Fibroblast of skin of right biceps (primary cell): Measurements from ENCODE around the gene F7.
"Not testable (repeated sequence)": the region's sequence is repeated elsewhere in the genome, so short reads cannot be mapped to it uniquely, and the experiment has no call there.

Experiments used
- DNase-seq: peaks from one replicate; pipeline ENCODE4 v3.0.0-alpha.2; 2013

F7 gene

GRCh38 chr13:113157206-113157928, 51.8 kb downstream of the F7 start:
- no peak for DNase-seq

GRCh38 chr13:113157929-113158747, 52.5 kb downstream of the F7 start, which contains the start of gene PROZ:
Gene PROZ (plus strand): TSS chr13:113158648. CDS start chr13:113158661, 13 bp downstream.
- DNase-seq: no peak

- DNase-seq: no peak
Observed at GRCh38 chr13:113158946-113159345, 53.4 kb downstream of the F7 start.

DNA sequence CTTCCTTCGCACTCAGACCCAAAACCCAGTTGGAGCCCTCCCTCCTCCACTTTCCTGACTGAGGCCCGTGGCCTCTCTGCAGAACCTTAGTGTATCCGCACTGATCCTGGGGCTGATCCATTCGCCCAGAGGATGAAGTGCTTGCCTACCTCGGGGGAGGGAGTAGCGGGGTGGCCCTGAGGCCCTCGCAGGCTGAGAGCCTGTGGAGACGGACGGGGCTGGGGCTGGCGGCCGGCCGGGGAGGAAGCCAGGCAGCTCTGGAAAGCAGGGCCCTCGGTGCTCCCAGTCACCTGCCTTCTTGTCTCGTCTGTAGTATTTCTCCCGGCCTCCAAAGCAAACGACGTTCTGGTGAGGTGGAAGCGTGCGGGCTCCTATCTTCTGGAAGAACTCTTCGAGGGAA, 54.1 kb downstream of the F7 start:
- DNase-seq: no peak

- no peak for DNase-seq
Observed at GRCh38 chr13:113160983-113161382, 55.4 kb downstream of the F7 start.

GRCh38 chr13:113161433-113161832, 55.8 kb downstream of the F7 start:
- no peak for DNase-seq

DNA sequence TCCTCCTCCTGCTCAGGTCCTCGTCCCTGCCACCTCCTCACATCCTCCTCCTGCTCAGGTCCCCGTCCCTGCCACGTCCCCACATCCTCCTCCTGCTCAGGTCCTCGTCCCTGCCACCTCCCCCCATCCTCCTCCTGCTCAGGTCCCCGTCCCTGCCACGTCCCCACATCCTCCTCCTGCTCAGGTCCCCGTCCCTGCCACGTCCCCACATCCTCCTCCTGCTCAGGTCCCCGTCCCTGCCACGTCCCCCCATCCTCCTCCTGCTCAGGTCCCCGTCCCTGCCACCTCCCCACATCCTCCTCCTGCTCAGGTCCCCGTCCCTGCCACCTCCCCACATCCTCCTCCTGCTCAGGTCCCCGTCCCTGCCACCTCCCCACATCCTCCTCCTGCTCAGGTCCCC, 56.4 kb downstream of the F7 start:
- not testable (repeated sequence) for DNase-seq

GRCh38 chr13:113162783-113163685, 57.4 kb downstream of the F7 start:
- no peak for DNase-seq

- no peak for DNase-seq
Observed at GRCh38 chr13:113164492-113164891, 58.9 kb downstream of the F7 start.

DNA sequence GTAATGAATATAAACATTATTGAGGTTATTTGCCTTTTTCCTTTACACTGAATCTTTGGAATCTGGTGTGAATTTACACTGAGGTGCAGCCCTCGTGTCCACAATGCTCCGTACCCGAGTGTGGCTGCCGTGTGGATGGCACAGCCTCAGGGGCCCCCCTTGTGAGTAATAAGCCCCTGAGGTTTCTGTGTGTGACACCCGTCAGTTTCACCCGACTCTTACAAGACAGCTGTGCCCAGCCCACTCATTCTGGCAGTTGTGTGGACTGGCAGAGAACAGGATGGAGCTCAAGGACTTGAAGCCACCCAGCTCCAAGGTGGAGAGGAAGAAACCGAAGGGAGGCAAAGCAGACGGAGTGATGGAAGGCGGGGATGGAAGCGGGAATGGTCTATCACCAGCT, 60.7 kb downstream of the F7 start:
- DNase-seq: no peak

DNA sequence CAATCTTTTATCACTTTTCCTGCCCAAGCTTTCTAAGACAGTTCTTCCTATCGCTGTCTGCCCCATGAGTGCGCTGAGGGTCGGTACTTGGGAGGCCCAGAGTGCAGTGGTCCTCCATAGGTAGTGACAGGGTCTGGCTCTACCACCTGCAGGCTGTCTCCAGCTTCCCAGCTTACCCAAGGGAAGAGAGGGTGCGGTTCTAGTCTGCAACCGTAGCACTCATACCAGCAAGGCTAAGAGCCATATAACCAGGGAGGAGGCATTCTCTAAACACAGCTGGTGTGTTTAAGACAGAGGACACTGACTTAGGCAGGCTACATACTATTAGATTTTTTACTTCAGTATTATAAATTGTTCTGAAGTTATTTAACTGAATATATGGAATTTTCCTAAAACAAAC, 61.1 kb downstream of the F7 start:
- no peak for DNase-seq

DNA sequence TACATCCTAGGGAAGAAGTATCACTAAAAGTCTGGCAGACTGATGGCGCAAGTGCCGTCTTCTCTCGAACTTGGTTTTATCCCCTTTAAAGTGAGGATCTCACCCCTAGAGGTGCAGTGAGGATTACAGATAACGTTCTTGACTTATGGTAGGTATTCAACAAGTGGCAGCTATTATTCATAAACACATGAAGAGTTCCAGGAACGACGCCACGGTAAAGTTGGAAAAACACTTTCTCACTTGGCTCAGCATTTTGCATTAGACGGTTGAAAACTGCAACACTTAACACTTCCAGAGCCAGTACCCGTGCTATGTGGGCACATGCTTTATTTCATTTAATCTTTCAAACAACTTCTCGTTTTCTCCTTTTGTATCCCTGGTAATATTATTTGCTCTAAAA, 61.6 kb downstream of the F7 start:
- DNase-seq: no peak

GRCh38 chr13:113167575-113167974, 62.0 kb downstream of the F7 start:
- no peak for DNase-seq

DNA sequence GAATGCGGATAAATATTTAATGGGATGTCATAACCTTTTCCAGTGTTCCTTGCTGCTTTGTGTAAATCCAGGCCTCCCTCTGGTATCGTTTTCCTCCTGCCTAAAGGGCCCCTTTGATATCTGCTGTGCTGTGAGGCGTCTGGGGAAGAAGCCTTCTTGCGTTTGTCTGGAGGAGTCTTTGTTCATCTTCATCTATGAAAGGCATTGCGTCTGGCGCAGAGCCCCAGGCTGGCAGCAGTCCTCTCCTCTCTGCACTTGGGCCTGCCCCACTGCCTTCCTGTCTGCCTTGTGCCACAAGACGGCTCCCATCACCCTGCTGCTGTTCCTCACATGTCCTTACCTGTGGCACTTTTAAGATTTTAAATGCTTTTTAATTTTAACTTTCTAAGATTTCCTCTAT, 62.6 kb downstream of the F7 start:
- no peak for DNase-seq

- DNase-seq: no peak
Observed at GRCh38 chr13:113169277-113170272, 64.0 kb downstream of the F7 start.
